ENCODE measurements around the gene IGFBP2.

DNA sequence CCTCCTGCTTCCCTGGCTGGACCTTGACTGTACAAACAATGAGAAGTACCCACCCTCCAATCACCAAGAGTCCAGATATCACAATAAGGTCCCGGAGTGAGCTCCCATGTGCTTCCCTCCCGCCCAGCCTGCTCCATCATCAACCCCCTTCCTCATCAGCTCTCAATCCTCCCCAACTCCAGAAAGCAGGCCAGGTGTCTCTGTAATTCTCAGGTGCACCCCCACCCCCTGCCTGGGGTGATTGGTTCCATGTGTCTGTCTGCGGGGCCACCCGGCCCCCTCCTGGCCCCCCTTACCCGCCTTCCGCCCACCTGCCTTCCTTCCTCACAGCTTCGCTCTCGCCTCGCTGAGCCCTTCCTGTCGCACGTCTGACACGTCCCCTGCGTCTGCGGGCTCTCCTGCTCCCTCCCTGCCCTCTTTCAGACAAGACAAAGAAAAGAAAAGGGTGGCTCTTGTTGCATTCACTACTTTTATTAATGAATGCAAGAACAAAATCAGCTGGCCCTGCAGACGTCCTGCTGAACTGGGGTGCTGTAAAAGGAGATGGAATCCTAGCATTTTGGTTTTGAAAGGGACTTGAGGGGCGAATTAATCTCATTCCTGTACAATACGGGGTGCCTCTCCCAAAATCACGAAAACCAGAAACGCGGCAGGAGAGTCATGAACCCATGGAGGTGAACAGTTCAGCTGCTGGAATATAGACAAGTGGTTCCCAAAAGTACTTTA lies 26.5 kb upstream of the IGFBP2 start:
- no peak for TF ChIP-seq POLR2A (IDR thresholded peaks at IDR 0.05)
- TF ChIP-seq, protein P1, sequence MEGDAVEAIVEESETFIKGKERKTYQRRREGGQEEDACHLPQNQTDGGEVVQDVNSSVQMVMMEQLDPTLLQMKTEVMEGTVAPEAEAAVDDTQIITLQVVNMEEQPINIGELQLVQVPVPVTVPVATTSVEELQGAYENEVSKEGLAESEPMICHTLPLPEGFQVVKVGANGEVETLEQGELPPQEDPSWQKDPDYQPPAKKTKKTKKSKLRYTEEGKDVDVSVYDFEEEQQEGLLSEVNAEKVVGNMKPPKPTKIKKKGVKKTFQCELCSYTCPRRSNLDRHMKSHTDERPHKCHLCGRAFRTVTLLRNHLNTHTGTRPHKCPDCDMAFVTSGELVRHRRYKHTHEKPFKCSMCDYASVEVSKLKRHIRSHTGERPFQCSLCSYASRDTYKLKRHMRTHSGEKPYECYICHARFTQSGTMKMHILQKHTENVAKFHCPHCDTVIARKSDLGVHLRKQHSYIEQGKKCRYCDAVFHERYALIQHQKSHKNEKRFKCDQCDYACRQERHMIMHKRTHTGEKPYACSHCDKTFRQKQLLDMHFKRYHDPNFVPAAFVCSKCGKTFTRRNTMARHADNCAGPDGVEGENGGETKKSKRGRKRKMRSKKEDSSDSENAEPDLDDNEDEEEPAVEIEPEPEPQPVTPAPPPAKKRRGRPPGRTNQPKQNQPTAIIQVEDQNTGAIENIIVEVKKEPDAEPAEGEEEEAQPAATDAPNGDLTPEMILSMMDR (IDR thresholded peaks at IDR 0.05) = no peak

All from adrenal gland (tissue), 5 donors.